Upper lobe of left lung (tissue), 4 donors: ENCODE data around the gene NHLRC4.

Source experiments
- CTCF ChIP-seq, 6 experiments: fragments of 450-650 bp in 4 of 6; fragments of 200-600 bp in 2 of 6; sonication (generic) in 2 of 6; IDR thresholded peaks; one replicate each; pipeline ENCODE4 v1.5.1; 2016 to 2019; ENCODE audit warnings: antibody characterized with exemption in 6 of 6
- EP300 ChIP-seq, 4 donors: sonication (generic); formaldehyde crosslinking; IDR thresholded peaks; one replicate each; pipeline ENCODE4 v1.5.1; 2017; ENCODE audit warnings: antibody characterized with exemption in 4 of 4, control low read depth in 2 of 4
- POLR2AphosphoS5 ChIP-seq, 2 donors: sonication (generic); formaldehyde crosslinking; IDR thresholded peaks; one replicate each; pipeline ENCODE4 v1.5.1; 2017; ENCODE audit warnings: antibody characterized with exemption in 2 of 2

- no peak for TF ChIP-seq EP300 (IDR thresholded peaks at IDR 0.05)
- no peak for TF ChIP-seq CTCF (IDR thresholded peaks at IDR 0.05)
- no peak for TF ChIP-seq POLR2AphosphoS5 (IDR thresholded peaks at IDR 0.05)
Observed at GRCh38 chr16:559411-560203, 7.2 kb upstream of the NHLRC4 start.
